GM21619 (cell line): Measurements from ENCODE around the gene RNF227.
"Not testable (repeated sequence)": the region's sequence is repeated elsewhere in the genome, so short reads cannot be mapped to it uniquely, and the experiment has no call there.

ENCODE experiments used
- ATAC-seq: cut with Tn5 transposase; IDR thresholded peaks from one replicate; pipeline ENCODE4 v1.9.1; 2021; ENCODE audit not compliant: unreplicated experiment

Gene RNF227

DNA sequence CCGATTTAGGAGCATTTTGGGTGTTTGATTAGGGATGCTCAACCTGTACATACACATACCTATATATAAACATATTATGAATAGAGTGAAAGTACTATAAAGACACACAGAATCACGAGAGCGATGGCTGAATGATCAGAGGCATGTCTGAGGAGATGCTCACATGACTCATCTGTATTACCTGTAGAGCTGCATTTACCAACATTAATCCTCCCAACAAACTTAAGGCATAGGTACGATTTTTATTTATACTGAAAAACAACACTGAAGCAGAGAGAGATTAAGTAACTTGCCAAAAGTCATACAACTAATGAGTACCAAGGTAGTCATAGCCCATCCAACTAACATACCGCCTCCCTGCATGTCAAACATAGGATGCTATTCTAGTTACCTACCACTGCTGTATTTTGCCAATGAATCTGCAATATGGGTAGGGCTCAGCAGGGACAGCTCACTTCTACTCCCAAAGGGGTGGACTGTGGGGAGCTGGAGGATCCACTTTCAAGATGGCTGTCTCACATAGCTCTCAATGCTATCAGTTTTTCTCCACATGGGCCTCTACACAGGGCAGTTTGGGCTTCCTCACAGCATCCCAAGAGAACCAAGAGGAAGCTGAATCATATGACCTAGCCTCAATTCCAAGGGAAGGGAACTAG is 51.0 kb downstream of the RNF227 start:
- ATAC-seq: no peak

DNA sequence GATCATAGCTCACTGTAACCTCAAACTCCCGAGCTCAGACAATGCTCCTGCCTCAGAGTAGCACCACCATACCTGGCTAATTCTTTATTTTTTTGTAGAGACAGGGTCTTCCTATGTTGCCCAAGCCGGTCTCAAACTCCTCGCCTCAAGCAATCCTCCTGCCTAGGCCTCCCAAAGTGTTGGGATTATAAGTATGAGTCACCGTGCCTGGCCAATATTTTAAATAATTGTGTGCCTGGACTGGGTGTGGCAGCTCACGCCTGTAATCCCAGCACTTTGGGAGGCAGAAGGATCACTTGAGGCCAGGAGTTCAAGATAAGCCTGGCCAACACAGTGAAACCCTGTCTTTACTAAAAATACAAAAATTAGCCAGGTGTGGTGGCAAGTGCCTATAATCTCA is 51.7 kb downstream of the RNF227 start:
- ATAC-seq: not testable (repeated sequence)
